ENCODE data around the gene CAMK2G.
"Not testable (repeated sequence)": the region's sequence is repeated elsewhere in the genome, so short reads cannot be mapped to it uniquely, and the experiment has no call there.

DNA sequence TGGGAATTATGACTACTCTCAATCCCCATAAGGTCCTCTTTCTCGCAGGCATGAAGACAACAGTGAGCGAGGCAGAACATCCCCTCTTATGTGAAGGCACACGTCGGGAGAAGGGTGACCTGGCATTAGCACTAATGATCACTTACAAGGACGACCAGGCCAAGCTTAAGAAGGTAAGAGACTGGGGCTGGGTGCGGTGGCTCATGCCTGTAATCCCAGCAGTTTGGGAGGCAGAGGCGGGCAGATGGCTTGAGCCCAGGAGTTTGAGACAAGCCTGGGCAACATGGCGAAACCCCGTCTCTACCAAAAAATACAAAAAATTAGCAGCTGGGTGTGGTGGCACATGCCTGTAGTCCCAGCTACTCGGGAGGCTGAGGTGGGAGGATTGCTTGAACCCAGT lies 78.9 kb downstream of the CAMK2G start:
- not testable (repeated sequence) for TF ChIP-seq POLR2A, POLR2AphosphoS5 (IDR thresholded peaks at IDR 0.05)
- TF ChIP-seq, protein P1, sequence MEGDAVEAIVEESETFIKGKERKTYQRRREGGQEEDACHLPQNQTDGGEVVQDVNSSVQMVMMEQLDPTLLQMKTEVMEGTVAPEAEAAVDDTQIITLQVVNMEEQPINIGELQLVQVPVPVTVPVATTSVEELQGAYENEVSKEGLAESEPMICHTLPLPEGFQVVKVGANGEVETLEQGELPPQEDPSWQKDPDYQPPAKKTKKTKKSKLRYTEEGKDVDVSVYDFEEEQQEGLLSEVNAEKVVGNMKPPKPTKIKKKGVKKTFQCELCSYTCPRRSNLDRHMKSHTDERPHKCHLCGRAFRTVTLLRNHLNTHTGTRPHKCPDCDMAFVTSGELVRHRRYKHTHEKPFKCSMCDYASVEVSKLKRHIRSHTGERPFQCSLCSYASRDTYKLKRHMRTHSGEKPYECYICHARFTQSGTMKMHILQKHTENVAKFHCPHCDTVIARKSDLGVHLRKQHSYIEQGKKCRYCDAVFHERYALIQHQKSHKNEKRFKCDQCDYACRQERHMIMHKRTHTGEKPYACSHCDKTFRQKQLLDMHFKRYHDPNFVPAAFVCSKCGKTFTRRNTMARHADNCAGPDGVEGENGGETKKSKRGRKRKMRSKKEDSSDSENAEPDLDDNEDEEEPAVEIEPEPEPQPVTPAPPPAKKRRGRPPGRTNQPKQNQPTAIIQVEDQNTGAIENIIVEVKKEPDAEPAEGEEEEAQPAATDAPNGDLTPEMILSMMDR (IDR thresholded peaks at IDR 0.05): not testable (repeated sequence)
